ENCODE measurements around the gene MLLT3. TPM values are rescaled to one million over a fixed set of nuclear protein-coding genes. Genes with fewer than 3 reads are reported as not detected.

The MLLT3 gene
- polyA plus RNA-seq, 5 donors, result 21.3 to 39.8 (median 37.7) TPM

DNA sequence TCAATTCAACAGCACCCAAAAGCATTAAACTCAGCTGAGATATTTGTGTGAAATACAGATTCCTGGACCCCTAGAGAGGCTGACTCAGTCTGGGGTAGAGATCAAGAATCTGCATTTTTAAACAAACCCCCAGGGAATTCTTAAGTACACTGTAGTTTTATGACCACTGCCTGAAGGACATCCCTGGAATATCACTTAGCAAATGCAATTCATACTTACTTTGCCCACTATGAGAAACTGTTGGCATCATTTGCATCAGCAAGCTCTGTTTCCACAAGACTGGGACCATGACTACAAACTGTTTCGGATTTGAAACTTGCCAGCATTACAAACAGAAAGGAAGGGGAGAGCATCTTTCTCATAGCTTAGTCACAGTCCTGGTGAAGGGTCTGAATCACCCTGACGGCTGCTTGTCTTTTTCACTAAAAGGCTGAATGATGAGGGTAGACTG, 63.7 kb downstream of the MLLT3 start:
- DNase-seq, result no peak

DNA sequence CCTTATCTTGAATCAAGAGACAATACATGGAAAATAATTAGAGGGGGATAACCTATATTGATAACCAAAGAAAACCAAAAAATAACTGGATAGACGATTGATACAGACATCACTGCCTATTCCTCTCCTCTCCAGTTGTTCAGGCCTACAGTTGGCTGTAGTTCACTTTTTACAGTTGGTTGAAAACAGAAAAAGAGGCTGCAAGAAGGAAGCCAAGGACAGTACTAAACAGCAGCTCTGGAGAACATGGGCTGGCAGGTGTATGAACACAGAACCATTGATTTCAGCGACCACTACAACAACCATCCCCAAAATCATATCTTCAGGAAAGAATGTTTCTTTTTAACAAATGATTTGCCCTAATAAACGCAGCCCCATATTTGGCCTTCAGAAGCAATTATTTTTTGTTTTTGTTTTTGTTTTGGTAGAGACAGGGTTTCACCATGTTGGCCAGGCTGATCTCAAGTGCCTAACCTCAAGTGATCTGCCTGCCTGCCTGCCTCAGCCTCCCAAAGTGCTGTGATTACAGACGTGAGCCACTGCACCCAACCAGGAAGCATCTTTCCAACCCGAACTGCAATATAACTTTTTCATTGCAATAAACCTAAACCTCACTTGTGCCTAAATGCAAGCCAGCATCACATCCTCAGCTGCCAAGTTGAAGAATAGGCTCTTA, 64.3 kb downstream of the MLLT3 start:
- DNase-seq, result no peak

DNA sequence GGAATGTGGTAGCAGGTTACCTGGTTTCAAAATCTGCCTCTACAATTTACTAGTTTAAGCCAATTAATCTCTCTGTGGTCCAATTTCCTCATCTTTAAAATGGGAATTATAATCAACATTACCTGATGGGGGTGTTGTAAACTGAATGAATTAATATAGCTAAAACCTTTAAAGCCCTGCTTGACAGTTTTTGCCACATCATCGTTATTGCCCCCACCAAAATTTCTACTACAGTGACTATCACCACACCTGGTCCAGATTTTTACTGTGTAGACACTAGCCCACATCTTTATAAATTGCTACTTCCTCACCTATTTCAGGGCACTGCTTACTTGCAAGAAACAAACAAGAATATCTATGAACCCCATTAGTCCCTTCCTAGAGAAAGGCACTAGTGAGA, 65.0 kb downstream of the MLLT3 start:
- no peak for DNase-seq

DNA sequence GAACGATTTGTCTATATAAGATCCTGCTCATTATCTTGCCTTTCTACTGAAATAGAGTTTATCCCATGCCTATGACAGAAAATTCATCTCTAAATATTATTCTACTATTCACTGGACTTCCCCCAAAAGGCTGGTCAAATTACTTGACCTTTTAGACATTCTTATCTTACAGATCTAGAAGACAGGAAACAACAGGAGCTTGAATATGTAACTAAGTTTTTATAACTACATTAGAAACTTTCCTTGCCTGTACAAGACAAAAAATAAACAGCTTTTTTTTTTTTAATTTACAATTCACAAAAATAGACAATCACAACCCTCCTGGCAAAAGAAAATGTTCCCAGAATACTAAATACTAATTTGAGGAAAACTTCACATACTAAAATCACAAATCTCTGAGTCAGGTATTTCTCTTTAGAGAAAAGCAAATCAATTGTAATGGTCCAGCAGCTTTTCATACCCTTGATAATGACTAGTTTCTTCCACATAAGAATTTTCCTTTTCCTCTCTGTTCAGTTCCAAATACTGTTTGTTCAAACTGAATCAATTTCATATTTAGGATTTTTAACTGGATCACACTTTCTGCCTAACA, 68.6 kb downstream of the MLLT3 start:
- no peak for DNase-seq

DNA sequence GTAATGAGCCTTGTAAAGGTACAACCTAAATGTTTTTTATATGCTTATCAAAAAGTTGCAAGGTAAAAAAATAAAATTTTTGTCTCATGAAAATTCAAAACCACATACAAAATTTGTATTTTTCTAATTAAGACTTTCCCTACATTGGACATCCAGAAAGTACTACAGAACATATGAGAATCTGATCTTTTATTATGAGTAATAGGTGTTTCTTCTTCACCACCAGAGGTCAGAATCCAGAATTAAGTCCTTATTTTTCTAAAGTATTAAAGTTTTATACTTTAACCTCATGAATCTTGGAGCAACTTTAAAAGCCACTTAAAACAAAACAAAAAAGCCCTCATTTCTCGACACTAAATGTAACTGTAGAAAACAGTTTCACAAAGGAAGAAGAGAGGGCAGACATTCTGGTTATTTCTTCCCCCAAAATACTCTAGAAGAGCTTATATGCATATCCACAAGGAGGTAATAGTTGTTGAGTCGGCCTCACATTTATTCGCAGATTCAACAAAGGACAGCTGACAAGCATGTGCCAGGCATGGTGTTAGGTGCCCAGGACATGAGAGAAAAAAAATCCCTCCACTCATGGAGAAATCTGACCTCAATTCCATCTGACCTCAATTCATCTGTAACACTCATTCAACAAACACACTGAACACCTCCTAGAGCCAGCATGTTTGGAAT, 69.3 kb downstream of the MLLT3 start:
- no peak for DNase-seq

DNA sequence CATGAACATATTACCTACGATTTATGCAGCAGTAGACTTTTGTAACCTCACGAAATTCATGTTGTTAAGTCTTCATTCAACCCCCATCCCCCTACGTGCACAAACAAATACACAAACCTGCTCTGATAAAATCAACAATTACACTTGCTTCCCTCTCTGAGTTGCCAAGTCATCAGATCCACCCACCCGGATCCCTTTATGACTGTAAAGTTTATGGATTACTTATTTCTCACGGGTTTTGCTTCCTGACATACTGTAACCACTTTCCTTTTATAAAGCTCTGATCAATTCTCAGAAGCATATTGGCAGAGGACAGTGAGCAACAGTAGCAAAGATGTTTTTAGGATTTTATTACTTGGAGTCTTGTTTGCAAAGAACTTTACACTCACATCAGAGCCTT, 70.5 kb downstream of the MLLT3 start:
- no peak for DNase-seq

DNA sequence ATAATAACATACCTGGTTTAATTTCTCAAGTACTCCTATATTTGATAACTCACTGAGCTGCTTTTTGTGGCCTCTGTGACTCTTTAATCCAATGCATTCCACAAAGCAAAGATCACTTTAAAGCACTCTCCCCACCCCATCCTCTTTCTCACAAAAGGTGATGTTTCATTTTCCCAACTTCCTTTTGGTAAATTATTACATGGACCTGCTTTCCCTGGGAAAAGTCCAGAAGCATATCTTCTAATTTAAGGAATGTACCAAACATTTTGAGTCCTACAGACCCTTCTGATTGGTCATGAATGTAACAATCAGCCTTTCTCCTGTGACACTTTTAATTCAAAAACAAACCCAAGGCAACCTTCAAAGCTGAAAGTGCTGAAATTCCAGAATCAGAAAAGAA, 71.1 kb downstream of the MLLT3 start:
- DNase-seq, result no peak

DNA sequence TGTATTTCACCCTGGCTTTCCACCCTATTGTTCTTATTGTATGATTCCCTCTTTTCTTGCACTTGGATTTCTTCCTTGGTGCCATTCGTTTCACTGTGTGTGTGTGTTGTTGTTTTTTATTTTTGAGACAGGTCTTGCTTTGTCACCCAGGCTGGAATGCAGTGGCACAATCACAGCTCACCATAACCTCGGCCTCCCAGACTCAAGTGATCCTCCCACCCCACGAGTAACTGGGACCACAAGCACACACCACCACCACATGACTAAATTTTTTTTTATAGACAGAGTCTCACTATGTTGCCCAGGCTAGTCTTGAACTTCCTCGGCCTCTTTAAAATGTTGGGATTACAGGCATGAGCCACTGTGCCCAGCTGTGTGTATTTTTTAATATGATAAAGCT, 72.0 kb downstream of the MLLT3 start:
- no peak for DNase-seq

DNA sequence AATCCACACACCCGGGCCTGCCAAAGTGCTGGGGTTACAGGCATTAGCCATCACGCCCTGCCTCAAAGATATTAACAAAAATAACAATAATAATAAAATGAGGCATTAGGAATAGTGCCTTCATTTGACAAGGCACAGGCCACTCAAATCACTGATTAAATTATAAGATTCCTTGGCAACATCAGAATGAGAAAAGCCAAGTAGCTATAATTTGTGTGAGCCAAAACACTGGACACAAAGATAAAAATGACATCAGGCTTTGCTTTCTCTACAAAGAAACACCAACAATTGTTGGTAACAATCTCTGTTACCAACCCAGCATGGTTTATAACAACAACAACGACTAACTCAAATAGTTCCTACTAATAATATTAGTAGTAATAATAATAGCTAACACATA, 73.2 kb downstream of the MLLT3 start:
- no peak for DNase-seq

DNA sequence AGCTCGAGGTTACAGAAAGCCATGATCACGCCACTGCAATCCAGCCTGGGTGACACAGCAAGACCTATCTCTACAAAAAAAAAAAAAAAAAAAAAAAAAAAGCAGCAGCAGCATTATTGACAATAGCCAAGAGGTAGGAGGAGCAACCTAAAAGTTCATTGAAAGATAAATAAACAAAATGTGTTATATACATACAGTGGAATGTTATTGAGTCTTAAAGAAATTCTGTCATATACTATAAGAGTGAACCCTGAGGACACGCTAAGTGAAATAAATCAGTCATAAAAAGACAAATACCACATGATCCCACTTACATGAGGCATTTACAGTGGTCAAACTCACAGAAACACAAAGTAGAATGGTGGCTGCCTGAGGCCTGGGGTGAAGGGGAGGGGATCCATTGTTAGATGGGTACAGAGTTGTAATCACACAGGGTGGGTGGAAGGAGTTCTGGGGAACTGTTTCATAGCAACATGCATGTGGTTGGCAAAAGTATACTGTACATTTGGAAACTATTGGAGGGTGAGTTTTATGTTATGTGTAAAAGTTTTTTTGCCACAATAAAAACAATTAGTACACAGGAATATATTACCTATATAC, 77.2 kb downstream of the MLLT3 start:
- DNase-seq, result no peak

DNA sequence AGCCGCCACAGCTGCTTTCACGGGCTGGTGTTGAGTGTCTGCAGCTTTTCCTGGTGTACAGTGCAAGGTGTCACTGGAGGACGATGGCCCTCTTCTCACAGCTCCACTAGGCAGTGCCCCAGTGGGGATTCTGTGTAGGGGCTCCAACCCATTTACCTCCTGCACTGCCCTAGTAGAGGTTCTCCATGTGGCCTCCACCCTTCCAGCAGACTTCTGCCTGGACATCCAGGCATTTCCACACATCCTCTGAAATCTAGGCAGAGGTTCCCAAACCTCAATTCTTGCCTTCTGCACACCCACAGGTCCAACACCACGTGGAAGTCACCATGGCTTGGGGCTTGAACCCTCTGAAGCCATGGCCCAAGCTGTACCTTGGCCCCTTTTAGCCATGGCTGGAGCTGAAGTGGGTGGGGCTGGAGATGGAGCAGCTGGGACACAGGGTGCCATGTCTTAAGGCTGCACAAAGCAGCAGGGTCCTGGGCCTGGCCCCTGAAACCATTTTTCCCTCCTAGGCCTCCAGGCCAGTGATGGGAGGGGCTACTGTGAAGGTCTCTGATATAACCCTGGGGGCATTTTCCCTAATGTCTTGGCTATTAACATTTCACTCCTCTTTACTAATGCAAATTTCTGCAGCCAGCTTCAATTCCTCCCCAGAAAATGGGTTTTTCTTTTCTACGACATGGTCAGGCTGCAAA, 82.0 kb downstream of the MLLT3 start:
- DNase-seq, result no peak

DNA sequence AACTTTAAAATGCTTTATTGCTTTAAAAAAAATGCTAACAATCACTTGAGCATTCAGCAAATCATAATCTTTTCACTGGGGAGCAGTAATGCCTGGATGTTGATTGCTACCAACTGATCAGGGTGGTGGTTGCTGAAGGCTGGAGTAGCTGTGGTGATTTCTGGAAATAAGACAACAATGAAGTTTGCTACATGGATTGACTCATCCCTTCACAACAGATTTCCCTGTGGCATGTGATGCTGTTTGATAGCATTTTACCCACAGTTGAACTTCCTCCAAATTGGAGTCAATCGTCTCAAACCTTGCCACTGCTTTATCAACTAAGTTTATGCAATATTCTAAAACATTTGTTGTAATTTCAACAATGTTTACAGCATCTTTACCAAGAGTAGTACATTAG, 83.3 kb downstream of the MLLT3 start:
- no peak for DNase-seq

DNA sequence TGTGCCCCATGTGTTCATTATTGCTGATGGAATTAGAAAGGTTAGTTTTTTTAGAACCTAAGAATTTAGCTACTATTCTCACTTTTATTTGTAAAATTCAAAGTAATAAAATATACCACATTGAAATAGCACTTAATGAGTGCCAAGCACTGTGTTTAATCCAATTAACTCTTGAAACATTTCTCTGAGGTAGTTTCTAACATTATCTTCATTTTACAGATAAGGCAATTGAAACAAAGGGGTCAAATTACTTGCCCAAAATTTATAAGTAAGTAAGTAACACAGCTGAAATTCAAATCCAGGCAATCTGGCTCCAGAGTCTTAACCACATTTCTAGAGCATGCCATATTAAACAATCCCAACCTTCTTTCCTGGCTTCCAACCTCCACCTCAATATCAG, 84.2 kb downstream of the MLLT3 start:
- no peak for DNase-seq

DNA sequence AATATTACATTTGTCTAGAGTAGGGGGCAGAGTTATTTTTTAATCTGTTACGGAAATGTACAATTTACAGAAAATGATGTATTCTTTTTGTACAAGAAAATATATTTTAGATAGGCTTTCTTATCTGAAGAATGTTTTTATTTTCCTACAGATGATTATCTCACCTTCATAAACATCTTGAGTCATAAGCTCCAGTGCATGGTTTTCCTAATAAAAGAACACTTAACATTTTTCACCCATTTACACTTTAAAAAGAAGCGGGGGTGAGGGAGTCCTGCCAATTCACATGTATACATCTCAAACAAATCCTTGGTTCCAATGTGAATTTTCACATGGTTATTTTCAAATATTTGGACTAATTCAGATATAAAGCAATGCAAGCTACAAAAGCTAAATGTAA, 85.0 kb downstream of the MLLT3 start:
- DNase-seq, result no peak

DNA sequence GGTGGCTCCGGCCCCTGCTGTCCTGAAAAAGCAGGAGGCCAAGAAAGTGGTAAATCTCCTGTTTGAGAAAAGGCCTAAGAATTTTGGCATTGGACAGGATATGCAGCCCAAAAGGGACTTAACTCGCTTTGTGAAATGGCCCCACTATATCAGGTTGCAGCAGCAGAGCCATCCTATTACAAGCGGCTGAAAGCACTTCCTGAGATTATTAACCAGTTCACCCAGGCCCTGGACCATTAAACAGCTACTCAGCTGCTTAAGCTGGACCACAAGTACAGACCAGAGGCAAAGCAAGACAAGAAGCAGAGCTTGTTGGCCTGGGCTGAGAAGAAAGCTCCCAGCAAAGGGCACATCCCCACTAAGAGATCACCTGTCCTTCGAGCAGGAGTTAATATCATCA, 89.7 kb downstream of the MLLT3 start:
- DNase-seq, result no peak

DNA sequence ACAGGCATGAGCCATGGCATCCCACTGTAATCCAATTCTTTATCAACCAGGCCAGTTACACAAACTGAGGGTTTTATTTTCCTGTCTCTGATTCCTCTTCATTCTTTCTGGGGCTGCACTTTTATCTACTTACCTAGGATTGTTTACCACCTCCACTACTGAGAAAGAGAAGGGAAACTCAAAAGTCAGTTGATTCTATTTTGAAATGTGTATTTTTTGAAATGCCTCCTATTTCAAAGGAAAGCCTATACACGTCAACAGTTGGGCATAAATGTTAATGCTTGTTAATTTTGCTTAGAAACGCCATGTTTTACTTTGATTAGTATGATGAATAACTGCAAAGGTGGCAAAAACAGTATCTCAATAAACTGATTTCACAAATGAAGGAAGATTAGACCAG, 92.5 kb downstream of the MLLT3 start:
- no peak for DNase-seq

DNA sequence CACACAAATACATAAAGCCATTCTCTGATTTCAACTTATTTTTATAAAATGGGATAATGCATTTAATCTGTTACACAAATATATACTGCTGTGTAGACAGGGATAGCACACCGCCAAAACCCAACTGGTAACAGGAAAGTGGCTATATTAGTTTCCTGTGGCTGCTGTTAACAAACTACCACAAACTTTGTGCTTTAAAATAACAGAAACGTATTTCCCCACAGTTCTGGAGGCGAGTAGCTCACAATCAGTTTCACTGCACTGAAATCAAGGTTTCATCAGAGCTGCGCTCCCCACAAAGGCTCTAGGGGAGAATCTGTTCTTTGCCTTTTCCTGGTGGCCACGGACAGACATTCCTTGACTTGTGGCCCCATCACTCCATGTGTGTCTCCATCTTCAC, 94.0 kb downstream of the MLLT3 start:
- DNase-seq, result no peak

DNA sequence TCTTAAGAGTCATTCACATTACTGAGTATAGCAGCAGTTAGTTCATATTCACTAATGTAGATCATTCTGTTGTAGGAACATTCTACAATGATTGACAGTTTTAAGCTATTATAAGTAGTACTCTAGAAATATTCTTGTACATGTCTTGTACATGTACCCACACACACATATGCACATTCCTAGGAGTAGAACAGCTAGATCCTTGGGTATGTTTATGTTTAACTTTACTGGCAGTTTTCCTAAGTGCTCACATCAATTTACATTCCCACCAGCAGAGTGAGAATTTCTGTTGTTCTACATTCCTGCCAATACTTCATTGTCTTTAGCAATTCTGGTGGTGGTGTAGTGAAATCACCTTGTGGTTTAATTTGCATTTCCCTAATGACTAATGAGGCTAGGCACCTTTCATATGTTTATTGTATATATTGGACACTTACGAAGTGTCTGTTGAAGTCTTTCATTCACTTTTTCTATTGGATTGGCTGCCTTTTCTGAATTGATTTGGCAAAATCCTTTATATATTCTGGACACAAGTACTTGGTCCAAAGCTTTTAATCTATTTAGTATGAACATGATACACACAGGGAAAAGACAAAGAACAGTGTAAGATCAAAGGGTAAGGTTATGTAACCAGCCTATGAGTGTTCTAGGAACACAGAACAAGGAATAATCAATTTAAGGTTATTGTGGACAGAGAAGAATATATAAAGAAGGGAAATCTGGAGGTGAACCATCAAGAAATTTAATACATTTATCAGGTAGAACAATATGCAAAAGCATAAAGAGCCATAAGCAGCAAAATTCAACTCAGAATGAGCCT, 95.6 kb downstream of the MLLT3 start:
- DNase-seq, result no peak

DNA sequence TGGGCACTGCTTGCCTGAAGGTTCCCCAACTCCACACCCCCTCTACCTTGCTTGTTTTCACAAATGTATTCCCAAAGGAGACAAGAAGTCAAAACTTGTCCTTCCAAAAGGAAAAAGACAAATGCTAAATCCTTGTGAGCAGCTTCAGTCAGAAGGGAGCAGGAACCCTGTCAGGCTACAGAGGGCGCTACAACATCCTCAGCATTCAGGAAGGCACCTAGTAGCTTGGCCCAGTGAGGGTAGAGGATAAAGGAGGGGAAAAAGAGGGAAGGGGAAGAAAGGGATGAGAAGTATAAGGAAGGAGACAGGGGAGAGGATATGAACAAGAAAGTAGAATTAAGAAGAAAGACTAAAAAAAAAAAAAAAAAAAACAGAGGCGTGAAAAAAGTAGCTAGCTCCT, 97.5 kb downstream of the MLLT3 start:
- no peak for DNase-seq

DNA sequence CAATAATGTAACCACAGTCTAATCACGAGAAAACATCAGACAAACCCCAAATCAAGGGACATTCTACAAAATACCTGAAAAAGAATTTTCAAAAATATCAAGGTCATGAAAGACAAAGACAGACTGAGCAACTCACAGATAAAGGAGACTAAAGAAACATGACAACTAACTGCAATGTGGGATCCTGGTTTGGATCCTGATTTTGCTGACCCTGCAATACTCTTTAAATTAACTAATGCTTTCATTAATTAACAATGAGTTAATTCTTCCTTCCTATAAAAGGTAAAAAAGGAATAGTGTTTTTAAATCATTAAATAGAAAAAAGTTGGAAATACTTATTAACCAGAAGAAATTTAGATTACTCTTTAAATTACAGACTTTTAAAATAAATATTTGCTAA, 103.6 kb downstream of the MLLT3 start:
- DNase-seq, result no peak

DNA sequence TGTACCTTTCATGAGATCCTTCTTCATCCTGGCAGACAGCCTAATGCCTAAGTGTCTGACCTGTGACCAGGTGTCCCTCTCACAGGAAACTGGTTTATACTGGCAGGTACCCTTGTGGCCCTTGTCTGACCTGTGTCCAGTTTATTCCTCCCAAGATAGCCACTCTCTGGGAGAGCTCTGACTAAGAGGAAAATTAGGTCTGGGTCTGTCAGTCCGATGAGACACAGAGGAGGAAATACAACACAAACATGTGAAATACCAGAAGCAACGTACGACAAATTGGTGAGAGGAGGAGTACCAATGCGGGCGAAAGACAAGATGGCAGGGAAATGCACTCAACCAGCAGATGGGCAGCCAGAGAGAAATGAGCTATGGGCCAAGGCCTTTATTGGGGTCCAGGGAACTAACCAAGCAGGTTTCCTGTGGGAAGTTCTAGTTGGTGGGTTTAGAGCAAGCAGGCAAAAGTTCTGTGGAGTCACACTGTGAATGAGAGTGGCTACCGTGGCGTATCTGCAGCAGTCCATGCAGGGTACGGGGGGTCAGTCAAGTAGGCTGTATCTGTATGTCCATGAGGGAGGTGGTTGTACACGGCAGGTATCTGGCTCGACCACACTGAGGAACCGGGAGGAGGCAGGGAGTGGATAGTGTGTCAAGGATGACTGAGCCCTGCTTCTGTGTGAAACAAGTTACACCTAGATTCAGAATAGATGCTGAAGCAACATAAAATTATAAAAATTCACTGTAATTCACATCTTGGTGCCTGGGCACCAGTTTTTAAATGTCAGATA, 109.0 kb downstream of the MLLT3 start:
- DNase-seq, result no peak
